Left kidney (tissue), 2 donors: ENCODE results near the gene EFHD1. TPM values are rescaled to one million over a fixed set of nuclear protein-coding genes. Genes with fewer than 3 reads are reported as not detected.
"Not testable (repeated sequence)": the region's sequence is repeated elsewhere in the genome, so short reads cannot be mapped to it uniquely, and the experiment has no call there.

Experiments used
- DNase-seq: peaks from one replicate; pipeline ENCODE4 v3.0.0-alpha.2; 2013
- polyA plus RNA-seq: library from polyadenylated mRNA; unstranded; fragments of 120-200 nt; gene quantifications from one replicate; pipeline ENCODE4 v1.2.1, GENCODE V29; 2013; ENCODE audit not compliant: insufficient read length

Gene EFHD1
- polyA plus RNA-seq, 1 donor, result 55.4 TPM

DNA sequence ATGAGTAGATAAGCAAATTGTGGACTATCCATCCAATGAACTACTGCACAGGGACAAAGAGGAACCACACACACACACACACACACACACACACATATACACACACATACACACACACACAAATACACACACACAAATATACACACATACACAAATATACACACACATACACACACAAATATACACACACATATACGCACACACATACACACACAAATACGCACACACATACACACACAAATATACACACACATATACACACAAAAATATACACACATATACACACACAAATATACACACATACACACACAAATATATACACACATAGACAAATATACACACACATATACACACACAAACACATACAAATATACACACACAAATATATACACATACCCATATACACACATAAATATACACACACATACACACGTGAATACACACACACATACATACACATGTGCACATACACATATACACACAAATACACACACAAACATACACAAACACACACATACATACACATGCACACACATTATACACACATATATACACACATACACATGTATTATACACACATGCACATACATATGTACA lies 19.8 kb upstream of the EFHD1 start:
- DNase-seq, result no peak

DNA sequence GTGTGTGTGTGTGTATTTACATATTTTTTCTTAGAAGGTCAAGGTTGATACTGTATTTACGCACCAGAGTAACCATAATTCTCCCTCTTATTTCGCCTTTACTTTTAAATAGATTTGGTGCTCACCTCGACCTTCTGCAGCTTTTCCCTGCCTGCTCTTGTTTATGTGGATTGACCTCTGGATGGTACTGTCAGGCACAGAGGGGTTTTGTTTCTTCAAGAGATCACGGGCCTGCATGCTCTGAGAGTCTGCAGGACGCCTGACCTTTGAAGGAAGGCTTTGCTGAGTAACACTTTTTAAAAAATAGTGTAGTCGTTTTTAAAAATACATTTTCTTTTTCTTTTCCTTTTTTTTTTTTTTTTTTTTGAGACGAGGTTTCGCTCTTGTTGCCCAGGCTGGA lies 18.1 kb upstream of the EFHD1 start:
- no peak for DNase-seq

DNA sequence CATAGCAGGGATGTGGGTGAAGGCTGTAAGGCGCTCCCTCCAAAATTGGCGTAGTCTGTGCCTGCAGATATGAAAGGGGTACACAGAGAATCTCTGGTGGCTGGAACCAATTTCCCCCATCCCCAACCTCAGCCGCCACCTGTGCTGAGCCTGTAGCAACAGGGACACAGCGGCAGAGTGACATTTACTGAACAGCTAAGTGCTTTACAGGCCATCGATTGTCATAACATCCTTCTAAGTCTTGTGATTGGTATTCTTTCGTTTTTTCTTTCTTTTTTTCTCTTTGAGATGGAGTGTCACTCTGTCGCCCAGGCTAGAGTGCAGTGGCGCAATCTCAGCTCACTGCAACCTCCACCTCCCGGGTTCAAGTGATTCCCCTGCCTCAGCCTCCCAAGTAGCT lies 12.2 kb upstream of the EFHD1 start:
- no peak for DNase-seq

DNA sequence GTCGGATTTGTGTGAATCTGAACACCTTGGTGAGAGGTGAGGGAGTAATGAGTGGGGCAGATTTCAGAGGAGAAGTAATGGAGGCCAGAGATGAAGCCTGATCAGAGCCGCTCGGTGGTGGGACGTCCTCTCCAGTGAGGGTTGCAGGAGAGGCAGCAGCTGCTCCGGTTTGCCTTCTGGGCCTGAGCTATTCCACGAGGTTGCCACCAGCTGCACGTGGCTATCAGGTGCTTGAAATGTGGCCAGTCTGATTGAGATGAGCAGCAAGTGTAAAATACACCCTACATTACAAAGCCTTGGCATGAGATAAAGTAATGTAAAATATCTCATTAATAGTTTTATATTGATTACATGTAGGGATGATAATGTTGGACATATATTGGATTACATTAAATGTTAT lies 10.8 kb upstream of the EFHD1 start:
- DNase-seq, result no peak

DNA sequence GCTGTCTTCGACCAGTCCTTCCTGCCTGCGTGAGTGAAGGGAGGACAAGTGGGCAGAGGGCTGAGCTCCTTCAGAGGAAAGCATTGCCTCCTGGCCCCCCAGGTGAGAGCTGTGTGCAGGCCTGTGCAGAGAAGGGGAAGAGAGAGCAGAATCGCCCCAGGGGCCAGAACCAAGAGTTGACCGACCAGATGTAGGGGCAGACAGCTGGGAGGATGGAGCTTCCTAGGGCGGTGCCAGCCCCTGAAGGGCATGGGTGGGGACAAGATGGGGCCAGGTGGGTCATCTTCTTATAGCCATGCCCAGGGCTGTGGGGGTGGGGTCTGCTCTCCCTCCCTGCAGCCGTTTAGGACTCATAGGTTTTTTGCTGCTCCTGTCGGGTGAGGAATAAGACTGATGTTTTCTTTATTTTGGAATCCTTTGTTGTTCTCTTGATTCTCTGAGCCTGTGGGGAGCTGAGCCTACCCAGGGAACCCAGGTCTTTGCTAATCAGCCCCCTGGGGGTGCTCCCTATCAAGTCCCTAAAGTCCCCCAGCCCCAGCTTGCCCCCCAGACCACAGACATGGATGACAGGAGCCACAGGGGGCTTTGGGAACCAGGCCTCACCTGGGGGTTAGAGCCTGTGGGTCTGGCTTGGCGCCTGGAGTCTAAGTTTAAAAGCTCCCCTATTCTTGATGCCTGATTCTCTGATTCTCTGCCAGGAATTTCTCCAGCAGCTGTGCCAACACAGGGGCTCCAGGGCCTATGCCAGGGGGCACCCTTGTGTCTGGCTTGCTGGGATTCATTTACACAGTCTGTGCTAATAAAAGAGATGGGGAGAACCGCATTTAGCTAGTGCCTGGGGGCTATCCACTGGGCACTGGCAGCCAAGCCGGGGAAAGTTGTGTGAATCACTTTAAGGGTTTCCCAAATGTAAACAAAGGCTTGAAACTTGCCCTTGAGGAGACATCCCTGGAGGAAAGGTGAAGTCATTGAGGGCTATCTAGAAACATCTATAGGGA lies 9.3 kb upstream of the EFHD1 start:
- DNase-seq, result no peak

DNA sequence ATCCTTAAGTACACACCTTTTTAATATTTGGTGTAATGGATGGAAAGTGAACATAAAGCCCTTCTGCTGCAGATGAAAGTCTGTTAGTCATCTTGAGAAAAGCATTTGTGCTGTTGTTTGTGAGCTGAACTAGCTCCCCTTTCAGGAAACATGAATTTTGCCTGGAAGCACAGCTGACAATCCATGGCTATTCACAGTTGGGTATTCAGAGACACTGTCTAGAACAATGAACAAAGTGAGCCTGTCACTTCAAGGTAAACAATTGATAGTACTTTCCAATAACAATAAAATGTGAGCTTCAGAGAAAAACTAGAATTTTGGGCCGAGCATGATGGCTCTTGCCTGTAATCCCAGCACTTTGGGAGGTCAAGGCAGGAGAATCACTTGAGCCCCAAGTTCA lies 6.8 kb upstream of the EFHD1 start:
- no peak for DNase-seq

DNA sequence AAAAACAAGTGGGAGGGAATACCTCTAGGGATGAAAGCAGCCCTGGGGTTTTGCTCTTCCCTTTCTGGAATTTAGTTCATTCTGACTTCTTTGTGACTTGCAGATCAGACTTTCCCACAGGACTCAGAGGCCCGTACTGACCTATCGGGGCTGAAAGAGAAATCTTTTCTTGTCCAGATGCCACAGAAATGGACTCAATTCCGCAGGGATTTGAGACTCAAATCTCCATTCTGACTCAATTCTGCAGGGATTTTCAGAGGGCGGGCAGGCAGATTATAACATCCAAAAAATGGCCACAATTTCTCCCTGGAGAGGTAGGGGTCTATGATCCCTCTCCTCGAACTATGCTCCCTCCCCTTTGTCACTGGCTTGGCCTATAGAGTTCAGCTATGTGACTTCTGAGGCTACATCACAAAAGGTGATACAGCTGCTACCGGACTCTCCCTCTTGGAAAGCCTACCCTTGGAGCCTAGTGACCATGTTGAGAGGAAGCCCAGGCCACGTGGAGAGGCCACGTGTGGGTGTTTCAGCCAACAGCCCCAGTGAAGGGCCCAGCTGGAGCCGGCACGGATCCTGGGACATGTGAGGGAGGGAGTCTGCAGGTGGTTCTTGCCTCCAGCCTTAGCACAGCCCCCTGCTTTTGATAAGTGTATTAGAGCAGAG lies 4.8 kb upstream of the EFHD1 start:
- DNase-seq, result no peak

DNA sequence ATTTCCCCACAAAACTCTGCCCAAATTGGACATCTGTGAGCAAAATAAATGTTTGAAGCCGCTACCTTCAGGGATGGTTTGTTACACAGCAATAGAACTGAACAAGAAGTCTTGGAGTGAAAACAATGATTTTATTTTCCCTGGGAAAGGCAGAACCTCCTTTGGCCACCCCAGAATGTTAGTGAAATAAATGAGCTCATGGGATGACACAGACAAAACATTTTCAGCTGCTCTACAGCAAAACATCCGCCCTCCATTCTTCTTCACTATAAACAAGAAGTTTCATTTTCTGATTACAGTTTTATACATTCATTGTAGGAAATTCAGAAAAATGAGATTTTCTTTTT lies 4.3 kb upstream of the EFHD1 start:
- no peak for DNase-seq

DNA sequence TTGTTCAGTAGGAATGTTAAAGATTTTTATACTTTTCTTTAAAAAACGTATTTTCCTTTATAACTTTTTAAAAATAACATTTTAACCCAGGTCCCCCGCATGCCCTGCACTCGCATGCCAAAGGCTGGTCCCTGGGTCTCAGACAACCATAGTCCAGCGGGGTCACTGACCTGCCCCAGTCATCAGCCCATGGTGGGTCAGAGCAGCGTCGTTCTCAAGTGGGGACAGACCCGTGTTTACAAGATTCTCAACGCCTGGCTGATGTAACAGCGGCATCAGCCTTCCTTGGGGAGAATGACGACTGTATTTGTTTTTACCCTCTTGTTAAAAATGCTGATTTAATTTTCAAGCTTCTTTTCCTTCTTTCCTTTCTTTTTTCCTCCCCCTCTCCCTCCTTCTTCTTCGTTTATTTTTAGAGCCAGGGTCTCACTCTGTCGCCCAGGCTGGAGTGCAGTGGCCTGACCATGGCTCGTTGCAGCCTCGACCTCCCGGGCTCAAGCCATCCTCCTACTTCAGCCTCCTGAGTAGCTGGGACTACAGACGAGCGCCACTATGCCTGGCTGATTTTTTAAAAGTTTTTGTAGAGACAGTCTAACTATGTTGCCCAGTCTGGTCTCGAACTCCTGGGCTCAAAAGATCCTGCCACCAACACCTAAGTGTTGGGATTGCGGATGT lies 1.0 kb upstream of the EFHD1 start:
- no peak for DNase-seq

DNA sequence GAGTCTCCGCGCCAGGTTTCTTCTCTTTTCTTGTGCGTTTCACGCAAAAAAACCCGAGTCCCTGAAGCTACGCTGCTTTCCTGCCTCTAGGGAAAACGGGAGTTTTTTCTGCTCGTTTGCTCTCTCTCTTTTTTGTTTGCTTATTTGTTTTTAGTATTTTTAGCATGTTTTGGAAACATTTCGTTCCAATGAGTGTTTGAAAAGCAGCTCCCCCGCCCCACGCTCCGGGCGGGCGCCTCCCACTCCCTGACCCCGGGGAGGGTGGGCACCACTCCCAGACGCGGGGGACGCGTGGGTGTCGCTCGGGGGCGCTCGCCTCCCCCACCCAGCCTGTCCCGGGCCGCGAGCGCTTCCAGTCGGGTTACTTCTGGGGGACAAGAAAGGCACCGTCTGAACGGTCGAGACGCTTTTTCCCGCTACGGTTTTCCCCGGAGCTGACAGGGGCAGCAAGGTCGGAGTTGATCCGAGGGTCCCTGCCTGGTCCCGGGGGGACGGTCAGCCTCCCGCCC lies 446 bp upstream of the EFHD1 start:
- DNase-seq, result no peak

DNA sequence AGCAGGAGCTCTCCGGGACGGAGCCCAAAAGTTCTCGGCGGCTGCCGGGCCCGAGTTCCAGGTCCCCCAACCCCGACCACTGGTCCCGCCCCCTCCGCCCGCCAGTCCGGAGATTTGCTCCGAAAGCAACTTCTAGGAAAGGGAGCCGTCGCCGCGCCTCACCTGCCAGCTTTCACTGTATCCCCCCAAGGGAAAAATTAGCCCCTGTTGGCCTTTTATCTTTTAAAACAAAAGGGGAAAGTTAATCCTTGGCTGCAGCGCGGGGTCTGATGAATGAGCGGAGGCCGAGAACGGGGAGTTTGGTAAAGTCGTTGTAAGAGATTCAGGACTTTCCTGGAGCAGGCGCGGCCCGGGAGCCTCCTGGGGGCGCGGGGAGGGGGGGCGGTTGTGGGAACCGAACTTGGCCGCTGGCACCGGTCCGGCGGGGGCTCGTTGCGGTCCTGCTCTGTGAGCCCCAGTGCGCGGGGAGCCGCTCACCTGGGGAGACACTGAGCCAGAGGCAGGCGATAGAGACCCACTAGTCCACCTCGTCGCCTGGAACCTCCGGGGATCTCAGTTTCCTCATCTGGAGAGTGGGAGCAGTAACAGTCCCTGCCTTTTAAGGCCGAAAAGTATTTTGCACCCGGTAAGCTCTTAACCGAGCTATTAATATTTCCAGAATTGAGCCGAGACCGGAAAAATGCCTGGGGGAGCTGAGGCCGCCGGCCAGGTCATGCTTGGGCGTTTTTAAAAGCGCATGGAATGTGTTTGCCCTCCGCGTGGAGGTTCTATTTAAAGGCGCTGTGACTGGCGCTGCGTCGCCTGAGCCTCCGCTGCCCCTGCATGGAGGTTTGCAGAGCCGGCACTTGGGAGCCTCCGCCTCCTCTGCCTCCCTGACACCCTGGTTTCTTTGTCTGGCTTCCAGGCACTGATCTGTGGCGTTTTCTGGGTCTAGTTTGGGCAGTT lies 1.1 kb downstream of the EFHD1 start:
- DNase-seq, result no peak

DNA sequence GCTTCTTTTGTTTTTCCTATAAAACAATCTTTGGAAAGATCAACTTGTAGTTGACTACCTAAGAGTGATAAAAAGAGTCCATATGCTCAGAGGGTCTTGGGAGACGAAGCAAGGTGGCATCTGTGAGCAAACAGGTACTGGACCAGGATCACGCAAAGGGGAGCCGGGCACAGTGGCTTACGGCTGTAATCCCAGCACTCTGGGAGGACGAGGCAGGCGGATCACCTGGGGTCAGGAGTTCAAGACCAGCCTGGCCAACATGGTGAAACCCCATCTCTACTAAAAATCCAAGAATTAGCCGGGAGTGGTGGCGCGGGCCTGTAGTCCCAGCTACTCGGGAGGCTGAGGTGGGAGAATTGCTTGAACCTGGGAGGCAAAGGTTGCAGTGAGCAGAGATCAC lies 2.0 kb downstream of the EFHD1 start:
- not testable (repeated sequence) for DNase-seq

DNA sequence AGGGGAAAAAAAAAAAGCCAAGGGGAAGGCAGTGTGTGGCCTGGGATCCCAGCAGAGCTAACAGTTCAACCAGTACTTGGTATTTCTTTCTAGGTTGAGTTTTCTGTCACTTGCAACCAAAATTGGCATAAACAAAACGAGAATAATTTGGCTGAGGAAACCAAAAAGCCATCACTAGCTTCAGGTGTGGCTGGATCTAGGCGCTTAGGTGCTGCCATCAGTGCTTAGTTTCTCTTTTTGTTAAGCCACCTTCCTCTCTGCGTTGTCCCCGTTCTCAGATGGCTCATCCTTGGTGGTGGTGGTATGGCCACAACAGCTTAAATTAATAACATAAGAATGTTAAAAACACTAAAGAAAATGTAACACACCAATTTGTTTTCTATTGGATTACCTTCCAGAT lies 2.4 kb downstream of the EFHD1 start:
- DNase-seq, result no peak

DNA sequence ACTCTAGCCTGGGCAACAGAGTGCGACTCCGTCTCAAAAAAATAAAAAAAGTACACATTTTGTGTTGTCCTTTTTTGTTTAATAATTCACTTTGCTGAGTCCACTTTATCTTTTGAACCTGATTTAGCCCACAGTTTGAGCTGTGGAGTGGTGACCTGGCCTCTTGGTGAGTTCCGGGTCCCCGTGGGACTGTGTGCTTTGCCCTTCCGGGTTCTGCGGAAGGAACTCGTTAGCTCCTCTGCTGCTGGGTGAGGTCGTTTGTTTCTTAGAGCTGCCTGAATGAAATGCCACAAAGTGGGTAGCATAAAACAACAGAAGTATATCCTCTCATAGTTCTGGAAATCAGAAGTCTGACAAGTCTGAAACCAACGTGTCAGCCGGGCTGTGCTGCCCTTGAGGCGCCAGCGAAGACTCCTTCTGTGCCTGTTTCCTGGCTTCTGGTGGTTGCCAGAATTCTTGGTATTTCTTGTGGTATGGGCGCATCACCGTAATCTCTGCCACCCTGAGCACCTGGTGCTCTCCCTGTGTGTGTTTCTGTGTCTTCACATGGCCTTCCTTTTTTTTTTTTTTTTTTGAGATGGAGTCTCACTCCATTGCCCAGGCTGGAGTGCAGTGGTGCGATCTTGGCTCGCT lies 3.5 kb downstream of the EFHD1 start:
- no peak for DNase-seq

DNA sequence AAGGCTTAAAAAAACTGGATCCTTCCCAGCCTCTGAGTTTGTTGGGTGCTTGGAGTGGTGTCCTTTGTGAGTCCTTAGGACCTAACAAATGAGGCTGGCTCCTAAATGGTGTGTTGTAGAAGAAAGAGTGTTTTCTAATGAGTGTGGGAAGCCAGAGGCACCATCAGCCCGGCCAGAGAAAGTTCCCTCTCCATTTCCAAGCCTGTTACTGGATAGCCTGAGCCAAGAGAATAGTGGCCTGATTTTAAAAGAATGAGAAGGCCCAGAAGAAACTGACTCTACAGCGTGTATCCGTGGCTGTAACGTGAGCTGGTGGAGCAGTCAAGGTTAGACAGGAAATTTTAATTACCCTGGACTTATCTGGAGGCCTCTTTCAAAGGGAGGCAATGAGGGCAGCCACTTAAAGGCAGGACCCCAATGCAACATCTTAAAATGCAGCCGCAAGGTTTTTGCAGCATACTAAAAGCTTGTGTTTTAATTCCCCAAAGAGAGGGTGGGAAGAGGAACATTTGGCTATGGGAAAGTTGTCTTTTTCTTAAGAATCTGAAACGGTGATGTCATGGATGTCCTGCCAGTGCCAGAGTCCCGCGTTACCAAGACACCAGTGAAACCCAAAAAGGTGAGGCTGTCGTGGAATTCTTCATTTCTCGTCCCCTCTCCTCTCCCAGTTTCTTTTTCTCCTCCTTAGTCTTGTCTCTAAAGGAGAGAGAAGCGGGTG lies 4.6 kb downstream of the EFHD1 start:
- no peak for DNase-seq

DNA sequence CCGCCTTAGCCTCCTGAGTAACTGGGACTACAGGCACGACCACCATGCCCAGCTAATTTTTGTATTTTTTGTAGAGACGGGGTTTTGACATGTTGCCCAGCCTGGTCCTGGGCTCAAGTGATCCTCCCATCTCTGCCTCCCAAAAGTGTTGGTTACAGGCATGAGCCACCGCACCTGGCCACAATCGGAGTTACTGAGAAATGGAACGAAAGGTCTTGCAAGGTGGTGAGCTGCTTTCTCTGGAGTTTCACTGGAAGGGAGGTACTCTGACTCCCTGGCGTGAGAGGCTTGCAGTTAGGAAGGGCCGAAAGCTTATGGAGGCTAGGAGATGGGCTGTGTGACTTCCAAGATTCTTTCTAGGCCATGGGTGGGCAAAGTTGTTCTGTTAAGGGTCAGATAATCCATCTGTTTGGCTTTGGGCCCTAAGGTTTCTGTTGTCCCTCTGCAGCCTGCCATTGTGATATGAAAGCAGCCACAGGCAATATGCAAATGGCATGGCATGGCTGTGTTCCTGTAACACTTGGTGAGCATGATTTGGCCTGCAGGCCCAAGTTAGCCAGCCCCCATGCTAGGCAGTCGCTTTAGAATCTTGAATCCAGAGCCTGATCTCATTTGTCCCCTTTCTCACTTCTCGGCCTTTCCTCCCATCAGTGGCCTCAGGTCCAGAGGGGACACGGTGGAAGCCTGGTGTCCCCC lies 7.9 kb downstream of the EFHD1 start:
- no peak for DNase-seq

DNA sequence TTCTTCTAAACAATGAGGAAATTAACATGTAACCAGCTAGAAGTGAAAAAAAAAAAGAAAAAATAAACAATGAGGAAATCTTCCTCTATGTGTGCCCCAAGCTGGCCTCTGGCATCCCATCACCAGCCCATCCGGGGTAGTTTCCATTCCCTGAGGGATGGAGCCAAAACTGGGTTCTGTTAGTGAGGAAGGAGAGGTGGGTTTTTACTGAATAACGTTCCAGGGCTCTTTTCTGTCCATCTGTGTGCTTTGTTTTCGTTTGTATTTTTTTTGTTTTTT lies 9.7 kb downstream of the EFHD1 start:
- no peak for DNase-seq

DNA sequence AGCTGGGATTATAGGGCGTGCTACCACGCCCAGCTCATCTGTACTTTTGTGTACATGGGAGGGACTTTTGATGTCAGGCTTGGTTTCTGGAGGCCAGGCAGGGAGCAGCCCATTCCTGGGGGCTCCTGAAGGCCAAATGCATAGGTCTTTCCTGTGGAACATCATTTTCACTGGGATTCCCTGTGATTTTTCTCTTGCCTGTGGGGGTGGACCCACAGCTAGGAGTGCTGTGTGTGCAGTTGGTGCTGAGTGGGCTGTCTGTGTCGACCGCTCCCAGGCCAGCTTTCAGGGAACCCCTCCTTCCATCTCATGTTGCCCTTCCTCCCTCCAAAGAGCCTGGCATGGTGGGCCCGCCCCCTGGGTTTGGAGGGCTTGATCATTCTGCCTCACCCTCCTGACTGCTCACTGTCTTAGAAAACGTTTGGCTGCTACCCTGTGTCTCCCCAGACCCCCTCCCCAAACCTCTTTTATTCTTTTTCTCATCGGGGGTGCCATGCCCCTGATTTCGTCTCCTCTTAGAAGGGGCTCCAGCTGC lies 10.5 kb downstream of the EFHD1 start:
- DNase-seq, result no peak

DNA sequence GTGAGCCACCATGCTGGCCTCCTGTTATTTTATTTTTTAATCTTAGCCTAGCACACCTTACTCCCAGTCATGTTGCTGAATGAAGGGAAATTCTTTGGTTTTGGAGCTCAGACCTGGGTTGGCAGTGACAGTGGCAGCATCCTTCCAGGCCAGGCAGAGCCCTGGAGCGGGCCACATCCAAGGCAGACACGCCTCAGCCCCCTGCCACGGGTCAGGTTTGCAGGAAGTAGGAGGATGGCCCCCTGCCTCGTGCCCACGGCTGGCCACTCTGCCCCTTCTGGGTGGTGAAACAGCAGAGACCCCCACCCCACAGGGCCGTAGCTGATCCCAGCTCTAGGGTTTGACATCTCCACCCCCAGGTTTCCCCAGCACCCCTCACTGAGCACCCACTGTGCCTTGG lies 11.7 kb downstream of the EFHD1 start:
- no peak for DNase-seq
